ENCODE results near the gene CD74. TPM values are rescaled to one million over a fixed set of nuclear protein-coding genes. Genes with fewer than 3 reads are reported as not detected.
"Not testable (repeated sequence)": the region's sequence is repeated elsewhere in the genome, so short reads cannot be mapped to it uniquely, and the experiment has no call there.

The CD74 gene
- 100 to 1,000 TPM; 272 to 342 (median 317) TPM for polyA plus RNA-seq (ENCODE audit: insufficient read length in 3 of 3)

DNA sequence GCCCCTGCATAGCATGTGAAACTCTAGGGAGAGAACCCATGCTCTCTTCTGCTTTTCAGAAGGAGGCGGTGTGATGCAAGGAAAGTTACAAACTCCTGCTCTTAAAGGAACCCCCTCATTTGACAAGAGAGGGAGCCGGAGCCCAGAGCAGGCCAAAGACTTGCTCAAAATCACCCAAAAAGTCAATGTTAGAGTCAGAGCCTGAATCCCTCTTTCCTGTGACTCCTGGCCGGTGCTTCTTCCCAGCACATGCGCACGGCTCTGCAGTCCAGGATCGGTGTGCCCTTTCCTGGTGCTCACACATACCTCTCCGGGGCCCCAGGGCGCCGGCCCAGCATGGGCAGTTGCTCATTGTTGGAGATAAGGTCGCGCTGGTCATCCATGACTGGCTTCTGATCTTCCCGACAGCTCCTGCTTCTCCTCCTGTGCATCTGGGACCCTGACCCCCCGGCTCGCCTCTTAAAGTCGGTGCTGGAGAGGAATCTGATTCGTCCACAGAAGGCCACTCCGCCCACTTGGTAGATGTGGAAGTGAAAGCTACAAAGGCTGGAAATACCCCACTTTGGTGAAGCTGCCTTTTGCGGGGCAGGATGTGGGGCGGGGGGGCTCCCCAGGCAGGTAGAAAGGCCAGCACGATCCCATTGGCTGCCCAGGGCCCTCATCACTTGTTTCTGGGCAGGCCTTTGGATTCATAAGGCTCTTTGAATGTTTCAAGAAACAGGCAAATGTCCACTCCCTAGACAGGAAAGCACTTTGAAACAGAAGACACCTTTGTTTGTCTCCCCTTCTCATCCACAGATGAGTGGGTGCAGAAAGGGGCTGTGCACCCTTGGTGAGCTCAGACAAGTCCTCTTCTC lies at the start of gene CD74:
Gene CD74 (minus strand): TSS at position 592 of the 857 bp plus-strand sequence. CDS start 161 bp downstream, at position 431.
- DNase-seq (ENCODE audit: low read depth in 3 of 3, low spot score in 2 of 3) = peak; percentile 62 to 64 (median 64)

DNA sequence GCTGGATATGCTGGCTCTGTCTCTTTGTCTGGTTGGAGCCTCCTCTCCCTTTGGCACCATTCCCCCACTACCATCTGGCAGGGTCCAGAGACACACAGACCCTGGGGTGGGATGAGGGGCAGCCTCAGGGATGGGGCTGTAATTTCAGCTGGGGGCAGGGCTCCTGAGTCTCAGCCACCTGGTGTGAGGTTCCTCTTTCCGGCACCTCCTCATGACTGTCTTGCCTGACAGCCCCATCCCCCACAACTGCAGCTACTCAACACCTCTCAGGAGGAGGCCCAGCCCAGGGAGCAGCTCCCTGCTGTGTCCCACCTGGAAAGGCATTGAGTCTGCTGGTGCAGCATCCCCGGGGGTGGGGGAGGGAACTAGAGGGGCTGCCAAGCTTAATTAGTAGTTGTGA lies 48.5 kb upstream of the CD74 start:
- DNase-seq (ENCODE audit: low read depth in 3 of 3, low spot score in 2 of 3) = no peak

DNA sequence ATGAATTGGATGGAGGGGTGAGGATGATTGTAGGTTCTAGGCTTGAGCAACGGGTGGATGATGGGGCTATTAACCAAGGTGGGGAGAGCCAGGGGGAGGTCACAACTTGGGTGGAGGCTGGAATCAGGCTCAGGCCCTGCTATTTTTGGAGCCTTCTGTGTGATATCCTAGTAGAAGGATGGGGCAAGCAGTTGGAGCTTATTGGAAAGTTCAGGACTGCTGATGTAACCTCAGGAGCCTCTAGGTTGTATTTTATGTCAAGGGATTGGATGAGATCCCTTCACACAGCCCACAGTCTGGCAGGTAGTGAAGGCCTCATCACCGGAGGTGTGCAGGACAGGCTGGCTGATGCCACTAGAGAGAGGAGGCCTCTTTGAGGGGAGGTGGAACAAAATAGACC lies 48.1 kb upstream of the CD74 start:
- no peak for DNase-seq (ENCODE audit: low read depth in 3 of 3, low spot score in 2 of 3)

DNA sequence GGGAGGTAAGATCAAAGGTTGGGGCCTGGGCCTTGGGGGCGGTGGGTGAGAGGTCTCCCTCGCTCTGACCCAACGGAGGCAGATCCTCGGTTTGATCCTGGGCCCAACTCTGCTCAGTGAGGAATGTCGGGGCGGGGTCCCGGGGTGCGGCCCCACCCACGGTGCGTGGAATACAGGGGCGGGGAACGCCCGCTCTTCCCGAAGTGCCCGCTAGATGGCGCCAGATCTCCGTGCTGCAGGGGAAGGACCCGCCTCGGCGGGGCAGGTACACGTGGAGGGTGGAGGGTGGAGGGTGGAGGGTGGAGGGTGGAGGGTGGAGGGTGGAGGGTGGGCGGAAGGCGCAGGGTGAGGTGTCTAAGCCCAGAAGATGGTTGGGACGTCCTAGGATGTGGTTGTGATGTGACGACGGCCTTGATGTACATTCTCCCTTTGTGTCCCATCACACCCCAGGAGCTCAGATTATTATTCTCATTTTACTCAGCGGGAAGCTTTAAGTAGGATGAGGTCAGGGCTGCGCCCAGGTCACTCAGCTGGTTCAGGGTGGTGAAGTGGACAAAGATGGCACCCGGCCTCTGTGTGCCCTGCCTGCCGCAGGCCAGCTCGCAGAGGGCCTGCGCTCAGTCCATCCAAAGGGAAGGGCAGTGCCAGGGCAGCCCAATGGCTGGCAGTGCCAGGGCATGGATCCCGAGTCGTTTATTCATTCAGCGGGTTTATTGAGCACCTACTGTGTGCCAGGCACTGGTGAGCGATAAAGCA lies 46.3 kb upstream of the CD74 start:
- DNase-seq (ENCODE audit: low read depth in 3 of 3, low spot score in 2 of 3) = peak in 1 of 3 donors; percentile 40

DNA sequence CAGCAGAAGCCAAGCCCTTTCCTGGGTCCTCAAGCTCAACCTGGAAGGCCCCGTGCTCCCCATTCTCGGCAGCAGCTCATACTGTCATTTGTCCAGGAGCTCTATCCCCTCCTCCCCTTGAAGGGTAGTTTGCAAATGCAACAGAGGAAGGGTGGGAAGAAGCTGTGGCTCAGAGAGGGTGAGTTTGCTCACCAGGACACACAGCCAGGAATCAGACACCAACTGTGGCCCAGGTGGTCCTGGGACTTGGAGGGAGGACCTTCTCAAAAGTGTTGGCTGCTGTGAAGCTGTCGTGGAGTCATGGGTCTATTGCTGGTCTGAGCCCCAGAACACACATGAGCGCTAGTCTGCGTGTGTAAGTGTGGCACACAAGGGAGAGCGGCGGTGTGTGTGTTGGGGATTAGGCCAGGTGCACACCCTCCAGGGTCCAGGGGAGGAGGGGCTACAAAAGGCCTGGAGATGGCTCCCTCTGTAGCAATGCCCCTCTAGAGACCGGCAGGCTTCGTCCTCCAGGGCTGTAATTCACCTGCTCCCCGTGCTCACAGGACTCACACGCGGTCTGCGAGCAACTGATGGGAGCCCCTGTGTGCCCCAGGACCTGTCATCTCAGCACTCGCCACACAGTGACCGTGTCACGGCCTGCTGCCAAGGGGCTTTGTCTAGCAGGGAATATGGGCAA lies 45.0 kb upstream of the CD74 start:
- DNase-seq (ENCODE audit: low read depth in 3 of 3, low spot score in 2 of 3) = no peak

DNA sequence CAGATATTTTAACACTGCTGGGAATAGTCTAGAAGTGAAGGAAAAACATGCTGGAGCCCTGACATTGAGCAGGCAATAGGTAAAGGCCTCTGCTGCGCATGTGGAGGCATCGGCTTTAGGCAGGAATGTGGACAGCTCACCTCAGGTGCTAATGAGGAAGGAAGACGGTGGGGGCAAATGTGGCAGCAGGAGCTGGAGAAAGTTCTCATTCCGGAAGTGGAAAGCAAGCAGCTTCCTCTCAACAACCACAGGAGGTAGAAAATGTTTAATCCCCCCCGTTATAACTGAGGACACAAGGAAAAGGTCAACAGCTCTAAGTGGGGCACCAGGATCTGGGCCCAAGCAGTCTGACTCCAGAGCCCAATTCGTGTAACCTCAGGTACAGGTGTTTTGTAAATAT lies 44.4 kb upstream of the CD74 start:
- DNase-seq (ENCODE audit: low read depth in 3 of 3, low spot score in 2 of 3) = no peak

DNA sequence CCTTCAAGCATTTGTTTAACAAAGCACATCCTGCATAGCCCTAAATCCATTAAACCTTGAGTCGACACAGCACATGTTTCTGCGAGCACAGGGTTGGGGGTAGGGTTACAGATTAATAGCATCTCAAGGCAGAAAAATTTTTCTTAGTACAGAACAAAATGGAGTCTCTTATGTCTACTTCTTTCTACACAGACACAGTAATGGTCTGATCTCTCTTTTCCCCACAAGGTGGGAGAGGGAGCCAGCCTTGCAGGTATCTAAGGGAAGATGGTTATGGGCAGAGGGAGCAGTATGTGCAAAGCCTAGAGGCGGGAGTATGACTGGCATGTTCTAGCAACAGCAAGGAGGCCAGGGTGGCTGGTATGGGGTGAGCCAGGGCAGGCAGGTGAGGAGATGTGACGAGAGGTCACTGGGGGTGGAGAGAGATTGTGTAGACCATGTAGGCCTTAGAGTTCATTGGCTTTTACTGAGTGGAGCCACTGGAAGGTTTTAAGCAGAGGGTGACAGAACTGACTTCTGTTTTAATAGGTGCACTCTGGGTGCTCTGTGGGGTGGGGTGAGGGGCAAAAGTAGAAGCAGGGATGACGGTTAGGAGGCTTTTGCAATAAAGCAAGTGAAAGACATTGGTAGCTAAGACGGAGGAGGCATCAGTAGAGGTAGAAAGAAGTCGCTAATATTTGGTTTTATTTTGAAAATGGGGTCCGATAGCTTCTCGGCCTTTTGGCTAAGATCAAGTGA lies 42.0 kb upstream of the CD74 start:
- DNase-seq (ENCODE audit: low read depth in 3 of 3, low spot score in 2 of 3) = no peak

DNA sequence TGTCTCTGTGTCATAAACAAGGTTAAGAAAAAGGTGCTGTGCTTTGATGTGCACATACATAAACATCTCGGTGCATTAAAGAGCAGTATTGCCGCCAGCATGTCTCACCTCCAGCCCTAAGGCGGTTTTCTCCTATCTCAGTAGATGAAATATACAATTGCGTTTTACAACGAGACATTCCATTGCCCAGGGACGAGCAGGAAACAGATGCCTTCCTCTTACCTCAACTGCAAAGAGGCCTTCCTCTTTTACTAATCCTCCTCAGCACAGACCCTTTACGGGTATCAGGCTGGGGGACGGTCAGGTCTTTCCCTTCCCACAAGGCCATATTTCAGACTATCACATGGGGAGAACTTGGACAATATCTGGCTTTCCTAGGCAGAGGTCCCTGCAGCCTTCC lies 41.3 kb upstream of the CD74 start:
- not testable (repeated sequence) for DNase-seq (ENCODE audit: low read depth in 3 of 3, low spot score in 2 of 3)

DNA sequence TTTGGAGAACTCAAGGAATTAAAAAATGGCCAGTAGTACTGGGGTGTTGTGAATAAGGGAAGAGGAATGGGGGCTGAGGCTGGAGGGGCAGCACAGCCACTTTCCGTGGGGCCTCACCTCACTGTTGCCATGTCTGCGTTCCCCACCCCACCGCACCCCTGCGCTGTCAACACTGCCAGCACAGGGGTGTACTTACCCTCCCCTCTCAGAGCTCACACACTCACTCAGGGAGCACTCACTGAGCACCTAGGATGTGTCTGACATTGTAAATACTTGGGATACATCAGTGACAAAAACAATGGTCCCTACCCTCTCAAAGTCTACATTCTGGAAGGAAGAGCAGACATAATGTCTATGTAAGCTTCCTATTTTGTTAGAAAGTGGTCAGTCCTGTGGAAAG lies 40.2 kb upstream of the CD74 start:
- DNase-seq (ENCODE audit: low read depth in 3 of 3, low spot score in 2 of 3) = no peak

DNA sequence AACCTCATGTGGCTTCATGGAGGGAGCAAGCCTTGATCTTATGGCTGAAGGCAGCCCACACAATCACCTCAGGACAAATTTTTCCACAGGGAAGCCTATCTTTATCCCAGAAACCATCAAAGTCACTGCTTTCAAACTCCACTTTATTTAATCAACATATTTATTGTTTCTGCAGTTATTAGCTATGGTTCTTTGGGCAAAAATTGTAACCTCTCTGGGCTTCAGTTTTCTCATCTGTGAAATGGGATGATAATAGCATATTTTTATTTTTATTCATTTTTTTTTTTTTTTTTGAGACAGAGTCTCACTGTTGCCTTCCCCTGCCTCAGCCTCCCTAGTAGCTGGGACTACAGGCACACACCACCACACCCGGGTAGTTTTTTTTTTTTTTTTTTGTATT lies 38.9 kb upstream of the CD74 start:
- no peak for DNase-seq (ENCODE audit: low read depth in 3 of 3, low spot score in 2 of 3)

DNA sequence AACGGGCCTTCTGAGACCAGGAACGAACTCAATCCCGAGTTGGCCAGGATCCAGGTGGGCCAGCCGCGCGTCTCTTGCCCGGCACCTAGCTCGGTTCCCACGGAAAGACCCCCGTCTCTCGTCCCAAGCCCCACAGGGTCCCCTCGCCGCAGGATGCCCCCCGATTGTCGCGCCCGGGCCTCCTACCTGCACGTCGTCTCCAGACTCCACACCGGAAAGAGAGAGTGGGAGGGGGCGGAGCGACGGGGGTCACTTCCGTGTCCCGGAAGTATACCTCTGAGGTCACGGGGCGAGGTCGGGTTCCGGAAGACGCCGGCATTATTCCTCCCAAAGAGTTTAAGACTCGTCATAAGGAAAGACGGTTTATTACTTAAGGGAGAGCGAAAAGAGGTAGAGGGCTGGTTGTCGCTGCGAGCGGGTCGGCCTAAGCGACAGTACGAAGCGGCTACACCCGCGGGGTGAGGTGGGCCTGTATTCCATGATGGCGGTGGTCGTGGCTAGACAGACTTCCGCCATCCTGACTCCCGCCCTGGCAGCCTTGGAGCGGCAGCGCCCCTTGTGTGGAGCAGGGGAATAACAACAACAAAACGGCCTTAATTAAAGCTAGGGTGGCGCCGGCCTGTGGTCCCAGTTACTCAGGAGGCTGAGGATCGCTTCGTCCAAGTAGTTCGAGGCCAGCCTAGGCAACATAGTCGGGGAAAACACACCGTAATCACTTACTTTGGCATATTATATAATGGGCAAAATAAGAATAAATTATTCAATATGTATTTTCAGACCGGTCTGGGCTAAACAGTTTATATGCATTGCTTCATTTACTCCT lies 37.0 kb upstream of the CD74 start, which contains the start of gene RPS14:
Gene RPS14 (minus strand): TSS at position 223 of the 823 bp plus-strand sequence. CDS start 2,006 bp downstream, outside the sequence.
- peak; percentile 93 to 98 (median 96) for DNase-seq (ENCODE audit: low read depth in 3 of 3, low spot score in 2 of 3)

DNA sequence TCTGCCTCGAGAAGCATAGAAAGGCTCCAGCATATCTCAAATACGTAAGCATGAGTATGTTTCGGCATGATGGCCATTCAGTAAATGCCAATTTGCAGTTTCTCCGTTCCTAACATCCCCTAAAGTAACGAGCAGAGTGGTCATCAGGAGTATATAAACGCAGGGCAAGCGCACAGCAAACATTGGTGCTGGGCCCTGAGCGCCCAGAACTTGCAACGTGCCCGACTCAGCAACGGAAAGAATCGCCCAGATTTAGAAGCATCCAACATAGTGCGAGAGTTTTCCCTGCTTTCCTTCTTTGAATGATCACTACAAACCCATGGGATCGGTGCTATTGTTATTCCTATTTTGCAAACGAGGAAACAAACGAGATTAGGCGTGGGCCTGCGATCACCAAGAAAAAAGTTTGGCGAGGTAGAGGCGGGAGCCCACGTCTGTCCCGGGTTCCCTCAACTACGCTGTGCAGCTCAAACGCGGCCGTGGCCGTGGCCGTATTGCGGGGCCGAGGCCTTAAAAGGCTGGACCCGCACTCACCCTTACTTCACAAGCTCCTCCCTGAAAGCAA lies 36.3 kb upstream of the CD74 start:
- DNase-seq (ENCODE audit: low read depth in 3 of 3, low spot score in 2 of 3) = peak in 1 of 3 donors; percentile 48

DNA sequence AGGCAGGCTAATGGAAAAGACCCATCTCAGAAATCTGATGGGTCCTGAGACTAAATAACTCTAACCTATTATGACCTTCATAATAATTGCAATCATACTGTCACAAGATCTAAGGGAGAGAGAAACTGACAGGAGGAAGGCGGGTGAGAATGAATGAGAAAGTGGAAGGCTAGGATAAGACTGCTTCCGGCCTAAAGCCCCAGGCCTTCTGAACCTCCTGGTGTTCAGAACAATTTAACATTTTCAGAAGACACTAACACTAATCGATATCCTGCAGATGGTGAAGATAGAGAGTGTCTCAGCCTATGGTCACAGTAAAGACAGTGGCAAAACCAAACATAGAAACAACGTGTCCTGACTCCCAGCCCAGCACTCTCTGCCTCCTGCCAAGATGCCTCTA lies 35.6 kb upstream of the CD74 start:
- no peak for DNase-seq (ENCODE audit: low read depth in 3 of 3, low spot score in 2 of 3)

DNA sequence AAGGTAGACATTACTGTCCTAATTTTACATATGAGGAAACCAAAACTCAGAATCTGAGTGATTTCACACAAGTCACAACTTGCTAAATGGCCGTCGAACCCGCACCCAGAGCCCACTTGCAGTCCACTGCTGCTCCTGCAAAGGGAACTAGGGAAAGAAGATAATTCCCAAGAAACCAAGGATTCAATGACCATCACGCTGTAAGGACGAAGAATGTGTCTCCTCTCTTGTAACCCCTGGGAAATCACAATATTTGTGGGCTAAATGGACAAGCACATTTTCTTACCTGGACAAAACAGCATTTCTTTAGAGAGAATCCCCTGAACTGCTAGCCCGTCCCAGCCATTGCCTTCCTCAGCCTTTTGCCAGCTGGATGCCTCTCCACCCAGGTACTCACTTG lies 34.5 kb upstream of the CD74 start:
- DNase-seq (ENCODE audit: low read depth in 3 of 3, low spot score in 2 of 3) = no peak

DNA sequence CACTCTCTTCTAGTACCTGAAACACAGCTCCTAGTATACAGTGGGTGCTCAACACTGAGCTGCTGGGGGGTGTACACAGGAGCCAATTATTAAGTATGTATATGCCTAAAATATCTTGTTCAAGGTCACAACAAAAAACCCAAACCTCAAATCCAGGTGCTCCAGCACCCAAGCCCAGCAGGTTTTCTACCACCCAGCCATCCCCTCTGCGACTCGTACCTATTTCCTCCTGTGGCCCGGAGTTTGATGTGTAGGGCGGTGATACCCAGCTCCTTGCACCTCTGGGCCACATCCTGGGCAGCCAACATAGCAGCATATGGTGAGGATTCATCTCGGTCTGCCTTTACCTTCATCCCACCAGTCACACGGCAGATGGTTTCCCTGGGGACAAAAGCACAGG lies 33.9 kb upstream of the CD74 start:
- DNase-seq (ENCODE audit: low read depth in 3 of 3, low spot score in 2 of 3) = no peak

DNA sequence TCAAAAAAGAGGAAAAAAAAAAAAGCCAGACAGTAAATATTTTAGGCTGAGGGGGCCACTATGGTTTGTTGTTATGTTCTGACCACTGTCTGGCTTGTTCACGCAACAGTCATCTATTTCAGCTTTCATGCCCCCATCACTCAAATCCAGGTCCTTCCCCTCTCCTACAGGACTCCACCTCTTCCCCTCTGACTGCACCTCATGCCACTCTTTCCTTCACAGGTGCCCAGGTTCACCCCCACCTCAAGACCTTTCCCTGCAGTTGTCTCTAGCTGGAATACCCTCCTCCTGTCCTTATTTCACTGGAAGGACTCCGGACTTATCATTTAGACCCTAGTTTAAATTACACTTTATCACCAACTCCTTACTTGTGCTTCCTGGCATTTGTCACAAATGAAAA lies 33.4 kb upstream of the CD74 start:
- no peak for DNase-seq (ENCODE audit: low read depth in 3 of 3, low spot score in 2 of 3)

DNA sequence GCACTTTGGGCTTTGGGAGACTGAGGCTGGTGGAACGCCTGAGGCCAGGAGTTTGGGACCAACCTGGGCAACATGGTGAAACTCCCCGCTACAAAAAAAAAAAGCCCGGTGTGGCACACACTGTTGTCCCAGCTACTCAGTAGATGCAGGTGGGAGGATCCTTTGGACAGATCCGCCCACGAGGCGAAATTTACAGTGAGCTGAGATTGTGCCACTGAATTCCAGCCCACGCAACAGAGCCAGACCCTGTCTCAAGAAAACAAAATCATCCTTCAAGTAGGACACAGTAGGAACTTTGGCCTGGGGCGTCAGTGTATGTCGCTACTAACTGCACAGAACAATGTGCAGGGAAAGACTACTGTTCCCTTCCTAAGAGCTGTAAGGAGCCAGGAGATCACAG lies 32.1 kb upstream of the CD74 start:
- DNase-seq (ENCODE audit: low read depth in 3 of 3, low spot score in 2 of 3) = no peak

DNA sequence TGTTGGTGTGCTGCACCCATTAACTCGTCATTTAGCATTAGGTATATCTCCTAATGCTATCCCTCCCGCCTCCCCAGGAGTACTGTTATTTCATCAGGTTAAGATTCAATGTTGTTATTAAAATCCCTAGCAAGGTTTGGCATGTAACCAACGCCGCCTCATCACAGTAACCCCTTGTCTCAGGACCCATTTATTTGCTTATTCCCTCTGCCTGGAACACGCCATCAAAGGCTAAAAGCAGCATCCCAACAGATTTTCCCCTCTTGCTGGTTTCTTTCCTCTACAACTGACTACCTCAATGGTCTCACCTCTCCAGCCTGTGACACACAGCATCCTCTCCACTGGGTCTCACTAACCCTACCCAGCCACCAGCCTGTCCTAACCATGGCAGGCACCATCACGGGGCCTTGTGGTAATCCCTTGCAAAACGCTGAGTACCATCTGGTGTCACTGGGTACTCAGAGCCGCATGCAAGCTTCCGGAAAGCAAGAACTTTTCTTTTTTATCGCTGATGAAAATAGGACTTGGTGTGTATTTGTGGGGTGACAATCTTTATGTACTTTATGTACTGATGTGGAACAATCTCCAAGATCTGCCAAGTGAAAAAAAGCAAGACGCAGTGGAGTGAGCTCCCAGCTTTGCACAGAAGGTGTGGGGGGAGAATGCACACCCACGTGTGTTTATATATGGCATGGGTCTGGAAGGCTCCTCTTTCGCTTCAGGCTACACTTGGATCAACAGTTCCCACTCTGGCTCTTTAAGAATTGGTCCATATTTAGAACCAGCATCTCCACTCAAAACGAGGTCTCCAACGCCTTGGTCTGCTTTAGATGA lies 30.7 kb upstream of the CD74 start:
- no peak for DNase-seq (ENCODE audit: low read depth in 3 of 3, low spot score in 2 of 3)

Measured in right renal cortex interstitium (tissue), 3 donors.